HEK293 (cell line): ENCODE results near the gene NARF.
"Not testable (repeated sequence)": the region's sequence is repeated elsewhere in the genome, so short reads cannot be mapped to it uniquely, and the experiment has no call there.

ENCODE experiments used
- CTCF ChIA-PET: fragments of 350-600 bp; formaldehyde crosslinking; extraction: SDS; loops from one replicate; lab custom pipeline; 2021; ENCODE audit warnings: antibody characterized with exemption; lab: Yijun Ruan, JAX
- POLR2A ChIA-PET: fragments of 300-600 bp; formaldehyde crosslinking; extraction: SDS; loops from one replicate; lab custom pipeline; 2020; ENCODE audit warnings: antibody characterized with exemption, inconsistent platforms; lab: Yijun Ruan, JAX
- H3K27ac ChIP-seq: fragments of 200-500 bp; sonication (Bioruptor generic); 2 replicates; pipeline ENCODE4 v1.5.1; 2014; ENCODE audit warnings: low read depth, low read length, control low read depth, inconsistent platforms; ENCODE audit errors: extremely low read depth
- H3K36me3 ChIP-seq, 2 experiments: fragments of 200-500 bp in 1 of 2; sonication (Bioruptor generic) in 1 of 2; 1 replicate in 1 of 2; 2 replicates in 1 of 2; pipeline ENCODE4 v1.5.1; 2014 to 2017; ENCODE audit warnings: inconsistent platforms in 2 of 2, low read length in 2 of 2; ENCODE audit not compliant: control insufficient read depth in 2 of 2, insufficient read depth in 1 of 2
- H3K4me1 ChIP-seq: fragments of 200-500 bp; sonication (Bioruptor generic); 2 replicates; pipeline ENCODE4 v1.5.1; 2014; ENCODE audit warnings: mild to moderate bottlenecking, low read length, inconsistent platforms; ENCODE audit not compliant: control insufficient read depth, insufficient read depth
- H3K4me3 ChIP-seq: 2 replicates; pipeline ENCODE4 v1.5.1; 2011; ENCODE audit warnings: low read depth, mild to moderate bottlenecking, control low read depth, low read length, moderate library complexity
- H3K9me3 ChIP-seq: fragments of 200-500 bp; sonication (Bioruptor generic); 2 replicates; pipeline ENCODE4 v1.5.1; 2014; ENCODE audit warnings: low read depth, low read length, inconsistent platforms; ENCODE audit not compliant: control insufficient read depth, insufficient read depth
- FEZF1 ChIP-seq: fragments of 450-650 bp; formaldehyde crosslinking; IDR thresholded peaks from 2 replicates; pipeline ENCODE4 v1.5.1; 2016; ENCODE audit warnings: missing biosample characterization, missing genetic modification characterization
- SCRT2 ChIP-seq: fragments of 450-650 bp; formaldehyde crosslinking; IDR thresholded peaks from 2 replicates; pipeline ENCODE4 v1.5.1; 2016; ENCODE audit warnings: missing biosample characterization, missing genetic modification characterization
- SP2 ChIP-seq: fragments of 450-650 bp; formaldehyde crosslinking; IDR thresholded peaks from 2 replicates; pipeline ENCODE4 v1.5.1; 2016; ENCODE audit warnings: missing biosample characterization, missing genetic modification characterization
- TRIM28 ChIP-seq: IDR thresholded peaks from 2 replicates; pipeline ENCODE4 v1.6.1; 2011; ENCODE audit warnings: low read length, control low read depth, borderline replicate concordance
- ZBTB17 ChIP-seq: fragments of 450-650 bp; formaldehyde crosslinking; IDR thresholded peaks from 2 replicates; pipeline ENCODE4 v1.5.1; 2016; ENCODE audit warnings: missing biosample characterization, missing genetic modification characterization
- ZNF10 ChIP-seq: fragments of 450-650 bp; formaldehyde crosslinking; IDR thresholded peaks from 2 replicates; pipeline ENCODE4 v1.5.1; 2017; ENCODE audit warnings: missing biosample characterization, missing genetic modification characterization
- ZNF16 ChIP-seq: fragments of 450-650 bp; formaldehyde crosslinking; IDR thresholded peaks from 2 replicates; pipeline ENCODE4 v1.5.1; 2016; ENCODE audit warnings: low read depth, missing biosample characterization, missing genetic modification characterization
- ZNF501 ChIP-seq: fragments of 450-650 bp; formaldehyde crosslinking; IDR thresholded peaks from 2 replicates; pipeline ENCODE4 v1.5.1; 2016; ENCODE audit warnings: missing biosample characterization, missing genetic modification characterization
- ZNF701 ChIP-seq: fragments of 450-650 bp; formaldehyde crosslinking; IDR thresholded peaks from 2 replicates; pipeline ENCODE4 v1.5.1; 2016; ENCODE audit warnings: missing biosample characterization, missing genetic modification characterization
- ZSCAN18 ChIP-seq: fragments of 450-650 bp; formaldehyde crosslinking; IDR thresholded peaks from 2 replicates; pipeline ENCODE4 v1.5.1; 2016; ENCODE audit warnings: missing biosample characterization, missing genetic modification characterization

Gene NARF

GRCh38 chr17:82452162-82452561, 6.4 kb upstream of the NARF start (continued):
- TF ChIP-seq ZSCAN18 (tag by site-specific recombination) (no peak), ZBTB17 (tag by site-specific recombination) (no peak), SP2 (tag by site-specific recombination) (no peak)

GRCh38 chr17:82453151-82453550, 5.4 kb upstream of the NARF start:
- POLR2A ChIA-PET, H3K36me3 ChIP-seq, H3K4me3 ChIP-seq, H3K27ac ChIP-seq, H3K9me3 ChIP-seq, CTCF ChIA-PET, H3K4me1 ChIP-seq: not testable (repeated sequence)

- CTCF ChIA-PET, H3K4me1 ChIP-seq, H3K4me3 ChIP-seq: not testable (repeated sequence)
Observed at GRCh38 chr17:82453706-82454105, 4.8 kb upstream of the NARF start.

GRCh38 chr17:82457073-82457928, 1.2 kb upstream of the NARF start:
- CTCF ChIA-PET: interaction anchor here (0.5 to 1.2 kb wide), 5 partner anchors 33 to 749 kb away, joined by 3 to 5 read pairs (median 3); no protein-coding TSS in a partner anchor
- Histone ChIP-seq H3K36me3 (peaks cover 15 to 25% of the 10 kb centered on the region in 2 experiments), H3K9me3 (no peaks in the 10 kb centered on the region), H3K27ac (peak overlapping the region; percentile 95), H3K4me1 (peaks cover 5% of the 10 kb centered on the region), H3K4me3 (peak overlapping the region; percentile 92)
- TF ChIP-seq ZNF701 (tag by site-specific recombination) (no peak), SCRT2 (tag by site-specific recombination) (peak; percentile 35; the same call in 1 of the 2 replicates)
- POLR2A ChIA-PET: interaction anchor here (0.5 to 1.5 kb wide), 7 partner anchors 11 to 701 kb away, joined by 3 to 5 read pairs (median 4); partner anchors contain the start of gene FOXK2

More at GRCh38 chr17:82453706-82454105, 4.8 kb upstream of the NARF start:
- H3K9me3 ChIP-seq, H3K27ac ChIP-seq, POLR2A ChIA-PET, H3K36me3 ChIP-seq: not testable (repeated sequence)
- peak; percentile 11; the same call in 1 of the 2 replicates for TF ChIP-seq TRIM28

GRCh38 chr17:82457929-82458178, 687 bp upstream of the NARF start:
- peaks cover 5% of the 10 kb centered on the region for H3K4me1 ChIP-seq
- peak overlapping the region; percentile 95 for H3K27ac ChIP-seq
- ChIA-PET CTCF (interaction anchor here (0.5 to 1.2 kb wide), 2 partner anchors 33 to 88 kb away, joined by 3 to 5 read pairs; no protein-coding TSS in a partner anchor), POLR2A (interaction anchor here (0.5 to 1.5 kb wide), 4 partner anchors 11 to 131 kb away, joined by 3 to 5 read pairs (median 4); no protein-coding TSS in a partner anchor)
- H3K9me3 ChIP-seq: no peaks in the 10 kb centered on the region
- peak overlapping the region; percentile 92 for H3K4me3 ChIP-seq
- peaks cover 15 to 31% of the 10 kb centered on the region in 2 experiments for H3K36me3 ChIP-seq
- TF ChIP-seq ZNF10 (tag by site-specific recombination) (0 out of 2 replicates have a peak, but pooled peaks have one; percentile 9), ZNF501 (0 out of 2 replicates have a peak, but pooled peaks have one; percentile 53), FEZF1 (tag by site-specific recombination) (peak; percentile 61), ZNF16 (tag by site-specific recombination) (no peak)
